ENCODE measurements around the gene CDC42EP5.

- TF ChIP-seq CTCF (conservative IDR thresholded peaks at IDR 0.05; ENCODE audit: low read length), result no peak
- TF ChIP-seq EZH2phosphoT487 (IDR thresholded peaks at IDR 0.05; ENCODE audit: borderline replicate concordance, low read depth, low read length), result no peak
Measured at GRCh38 chr19:54470991-54471782, 1.9 kb downstream of the CDC42EP5 start.

Measured in OCI-LY7 (cell line).